HG03097 (cell line): Measurements from ENCODE around the gene AEBP2.

Experiments used
- ATAC-seq: cut with Tn5 transposase; IDR thresholded peaks from one replicate; pipeline ENCODE4 v1.9.1; 2021; ENCODE audit not compliant: unreplicated experiment, low FRiP score

AEBP2 gene

DNA sequence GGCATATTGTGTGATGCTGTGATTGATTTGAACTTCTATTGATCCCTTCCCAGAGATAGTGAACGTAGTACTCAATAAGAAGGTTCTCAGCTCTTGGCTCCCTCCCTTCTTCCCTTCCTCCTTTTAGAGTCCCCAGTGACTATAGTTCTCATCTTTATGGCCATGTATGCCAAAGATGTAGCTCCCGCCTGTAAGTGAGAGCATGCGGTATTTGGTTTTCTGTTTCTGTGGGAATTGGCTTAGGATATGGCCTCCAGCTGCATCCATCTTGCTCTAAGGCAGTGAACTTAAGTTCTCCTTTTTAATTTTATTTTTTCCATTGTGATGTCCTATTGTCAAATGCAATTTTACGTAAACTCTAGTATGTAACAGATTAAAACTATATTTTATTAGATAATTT lies 109.5 kb downstream of the AEBP2 start:
- no peak for ATAC-seq

DNA sequence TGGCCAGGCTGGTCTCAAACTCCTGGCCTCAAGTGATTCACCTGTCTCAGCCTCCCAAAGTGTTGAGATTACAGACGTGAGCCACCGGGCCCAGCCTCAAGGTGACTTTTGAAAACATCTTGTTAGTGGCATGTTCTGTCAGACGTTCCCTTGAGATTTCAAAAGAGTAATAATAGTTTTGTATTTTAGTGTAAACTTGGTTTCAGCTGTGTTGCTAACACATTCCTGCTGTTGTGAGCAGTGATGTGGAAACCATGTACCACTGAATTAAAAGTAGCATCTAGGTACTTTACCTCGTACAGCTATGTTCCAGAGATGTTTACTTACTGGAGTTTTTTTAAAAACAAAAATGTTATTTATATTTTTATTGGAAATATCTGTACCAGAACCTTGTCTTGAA lies 111.3 kb downstream of the AEBP2 start:
- no peak for ATAC-seq

DNA sequence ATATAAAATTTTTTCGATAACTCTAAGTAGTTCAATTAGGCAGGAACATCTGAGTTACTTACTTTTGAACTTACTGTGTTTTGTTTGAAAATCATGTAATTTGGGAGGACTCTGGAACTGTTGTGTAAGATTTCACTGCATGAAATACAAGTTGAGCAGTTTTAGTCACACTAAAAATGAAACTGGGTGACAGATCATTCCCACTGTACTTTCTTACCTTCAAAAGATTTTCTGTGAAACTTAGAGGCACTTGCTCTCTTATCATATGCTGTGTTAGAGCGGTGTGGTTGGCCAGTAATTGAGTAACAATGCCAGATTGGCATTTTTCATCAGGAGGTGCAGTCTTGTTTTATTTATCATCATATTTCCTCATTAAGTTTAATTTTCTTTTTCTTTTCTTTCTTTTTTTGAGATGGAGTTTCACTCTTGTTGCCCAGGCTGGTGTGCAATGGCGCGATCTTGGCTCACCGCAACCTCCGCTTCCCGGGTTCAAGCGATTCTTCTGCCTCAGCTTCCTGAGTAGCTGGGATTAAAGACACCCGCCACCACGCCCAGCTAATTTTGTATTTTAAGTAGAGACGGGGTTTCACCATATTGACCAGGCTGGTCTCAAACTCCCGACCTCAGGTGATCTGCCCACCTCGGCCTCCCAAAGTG lies 113.3 kb downstream of the AEBP2 start:
- ATAC-seq = peak; percentile 86

- ATAC-seq = no peak
These were observed 113.9 kb downstream of the AEBP2 start for GRCh38 chr12:19553175-19553574.

GRCh38 chr12:19561411-19561961 lies 122.2 kb downstream of the AEBP2 start:
- ATAC-seq = no peak
